Eye (tissue), 1 donor: ENCODE results near the gene POLR2H.
"Not testable (repeated sequence)": the region's sequence is repeated elsewhere in the genome, so short reads cannot be mapped to it uniquely, and the experiment has no call there.

Experiments used
- DNase-seq: peaks from one replicate; pipeline ENCODE4 v3.0.0-alpha.2; 2015

The POLR2H gene

GRCh38 chr3:184336547-184337398 lies 24.7 kb upstream of the POLR2H start:
- peak; percentile 85 for DNase-seq

- DNase-seq = peak; percentile 67
These were observed 24.2 kb upstream of the POLR2H start, which contains the start of gene FAM131A for GRCh38 chr3:184337399-184337714. FAM131A (plus strand) TSS chr3:184337600; CDS start chr3:184337631, 31 bp downstream.

DNA sequence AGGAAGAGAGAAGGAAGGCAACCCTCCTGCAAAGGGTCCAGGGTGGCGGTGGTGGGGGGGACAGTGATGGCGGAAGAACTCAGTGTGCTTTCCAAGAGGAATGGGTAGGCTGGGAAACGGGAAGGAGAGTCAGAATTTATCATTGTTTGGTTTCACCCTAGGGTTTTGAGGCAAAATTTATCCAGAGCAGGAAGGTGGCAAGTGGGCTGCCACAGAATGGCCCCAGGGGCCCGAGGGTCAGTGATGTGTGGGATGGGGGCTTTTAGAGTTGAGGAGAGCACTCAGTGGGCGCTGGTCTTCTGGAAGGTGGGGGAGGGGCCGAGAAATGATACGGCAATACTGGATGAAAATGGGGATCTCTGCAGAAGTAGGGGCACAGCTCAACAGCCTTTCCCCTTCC lies 23.5 kb upstream of the POLR2H start:
- DNase-seq = peak; percentile 22

DNA sequence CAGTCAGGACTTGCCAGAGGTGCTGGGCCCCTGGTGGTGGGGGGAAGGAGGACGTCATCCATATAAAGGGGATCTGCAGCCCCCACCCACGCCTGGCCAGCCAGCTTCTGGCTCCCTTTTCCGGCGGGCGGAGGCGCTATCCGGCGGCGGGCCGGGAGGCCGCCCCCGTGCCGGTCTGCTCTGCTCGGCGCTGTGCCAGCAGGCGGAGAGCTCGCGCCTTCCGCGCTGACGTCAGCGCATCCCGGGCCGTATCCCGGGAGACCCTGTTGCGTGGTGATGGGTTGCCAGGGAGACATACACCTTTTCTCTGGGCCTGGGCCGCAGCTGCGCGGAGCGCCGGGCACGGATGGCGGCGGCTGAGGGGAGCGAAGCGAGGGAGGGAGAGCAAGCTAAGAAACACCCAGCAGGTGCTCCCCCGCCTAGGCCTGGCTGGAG lies 23.0 kb upstream of the POLR2H start:
- DNase-seq = peak; percentile 94

DNA sequence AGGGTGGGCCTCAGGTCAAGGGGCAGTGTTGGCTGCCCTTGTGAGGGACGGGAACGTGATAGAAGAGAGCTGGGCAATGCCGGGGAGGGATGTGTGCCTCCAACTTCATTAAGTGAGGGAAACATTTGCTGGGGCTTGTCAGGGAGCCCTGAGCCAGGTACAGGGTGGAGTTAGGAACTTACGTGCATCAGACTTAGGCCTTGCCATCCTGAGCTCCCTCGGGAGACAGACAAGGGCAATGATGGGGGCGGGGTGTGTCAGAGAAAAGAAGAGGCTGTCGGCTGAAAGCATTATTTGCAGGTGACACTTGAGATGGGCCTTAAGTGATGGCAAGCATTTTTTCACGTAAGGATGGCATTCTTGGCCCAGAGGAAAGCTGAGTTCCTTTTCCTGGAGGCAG lies 22.5 kb upstream of the POLR2H start:
- no peak for DNase-seq

DNA sequence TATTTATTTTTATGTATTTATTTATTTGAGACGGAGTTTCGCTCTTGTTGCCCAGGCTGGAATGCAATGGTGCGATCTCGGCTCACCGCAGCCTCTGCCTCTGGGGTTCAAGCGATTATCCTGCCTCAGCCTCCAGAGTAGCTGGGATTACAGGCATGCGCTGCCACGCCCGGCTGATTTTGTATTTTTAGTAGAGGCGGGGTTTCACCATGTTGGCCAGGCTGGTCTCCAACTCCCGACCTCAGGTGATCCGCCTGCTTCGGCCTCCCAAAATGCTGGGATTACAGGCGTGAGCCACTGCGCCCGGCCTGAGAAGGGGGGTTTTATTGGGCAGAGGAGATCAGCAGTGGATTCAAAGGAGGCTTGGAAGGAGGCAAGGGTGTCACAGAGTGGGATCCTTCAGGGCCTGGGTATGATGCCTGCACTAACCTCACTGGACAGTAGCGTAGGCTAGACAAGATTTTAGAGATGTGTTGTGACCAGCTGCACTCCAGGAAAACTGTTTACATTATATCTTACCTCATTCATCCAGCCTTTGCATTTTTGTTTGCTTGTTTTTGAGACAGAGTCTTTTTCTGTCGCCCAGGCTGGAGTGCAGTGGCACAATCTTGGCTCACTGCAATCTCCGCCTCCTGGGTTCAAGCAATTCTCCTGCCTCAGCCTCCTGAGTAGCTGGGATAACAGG lies 21.9 kb upstream of the POLR2H start:
- not testable (repeated sequence) for DNase-seq

GRCh38 chr3:184341925-184342324 lies 19.6 kb upstream of the POLR2H start:
- DNase-seq = no peak

DNA sequence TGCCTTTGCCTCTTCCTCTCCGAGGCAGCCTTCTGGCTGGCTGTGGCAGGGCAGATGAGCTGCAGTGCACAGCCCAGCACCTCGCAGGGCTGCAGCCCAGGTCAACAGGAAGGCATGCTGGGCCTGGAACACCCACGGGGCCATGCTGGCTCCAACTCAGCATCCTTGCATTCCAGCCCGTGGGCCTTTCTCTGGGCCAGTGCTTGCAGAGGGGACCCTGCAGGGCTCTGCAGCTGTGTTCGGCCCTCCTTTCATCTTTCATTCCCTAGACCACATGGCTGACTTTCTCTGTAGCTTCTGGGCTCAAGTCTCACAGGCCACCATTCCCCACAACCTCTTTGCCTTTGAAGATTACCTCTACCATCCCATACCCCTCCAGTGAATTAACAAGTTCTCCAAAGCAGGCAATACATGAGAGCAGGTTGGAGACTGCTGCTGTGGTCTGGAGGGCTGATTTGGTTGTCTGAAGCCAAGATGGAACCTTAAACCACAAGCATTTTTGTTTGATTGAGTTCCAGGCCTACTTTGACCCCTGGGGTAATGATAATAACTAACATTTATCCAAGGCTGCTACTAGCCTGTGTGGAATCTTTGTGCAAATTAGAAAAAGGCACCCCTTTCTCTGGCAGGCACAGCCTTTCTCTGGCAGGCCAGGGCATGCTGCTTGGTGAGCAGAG lies 18.2 kb upstream of the POLR2H start:
- DNase-seq = no peak

- DNase-seq = no peak
These were observed 16.8 kb upstream of the POLR2H start for GRCh38 chr3:184344579-184345316.

- DNase-seq = peak; percentile 83
These were observed 16.0 kb upstream of the POLR2H start for GRCh38 chr3:184345317-184346144.

DNA sequence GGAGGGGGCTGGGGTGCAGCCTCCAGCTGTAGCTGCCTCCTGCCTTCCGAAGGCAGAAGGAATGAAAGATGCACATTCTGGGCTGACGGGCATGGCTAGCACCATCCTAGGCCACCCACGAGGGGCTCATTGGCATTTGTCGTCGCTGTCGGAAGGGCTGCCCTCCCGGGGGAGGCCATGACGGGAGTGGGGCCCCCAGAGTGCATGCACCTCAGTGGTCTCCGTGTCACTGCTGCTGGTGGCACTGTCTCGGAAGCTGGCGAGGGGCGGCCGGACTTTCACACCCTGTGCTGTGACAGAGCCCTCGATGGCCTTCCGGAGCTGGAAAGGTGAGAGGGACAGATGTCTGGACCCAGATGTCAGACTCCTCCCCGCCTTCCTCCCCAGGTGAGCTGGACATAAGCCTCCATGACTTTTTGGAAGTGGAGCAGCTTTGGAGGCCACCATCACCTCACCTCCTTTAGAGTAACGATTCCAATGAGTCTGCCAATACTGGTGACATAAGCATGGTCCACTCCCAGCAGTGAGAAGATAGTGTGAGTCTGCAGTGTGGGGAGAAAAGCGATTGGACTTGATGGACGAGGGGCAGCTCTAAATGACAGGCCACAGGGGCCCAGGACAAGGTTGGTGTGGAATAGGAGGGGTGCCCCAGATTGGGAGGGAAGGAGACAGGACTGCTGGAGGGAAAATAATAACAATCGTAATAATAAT lies 14.9 kb upstream of the POLR2H start:
- DNase-seq = no peak

GRCh38 chr3:184347321-184348056 lies 14.0 kb upstream of the POLR2H start:
- DNase-seq = no peak

DNA sequence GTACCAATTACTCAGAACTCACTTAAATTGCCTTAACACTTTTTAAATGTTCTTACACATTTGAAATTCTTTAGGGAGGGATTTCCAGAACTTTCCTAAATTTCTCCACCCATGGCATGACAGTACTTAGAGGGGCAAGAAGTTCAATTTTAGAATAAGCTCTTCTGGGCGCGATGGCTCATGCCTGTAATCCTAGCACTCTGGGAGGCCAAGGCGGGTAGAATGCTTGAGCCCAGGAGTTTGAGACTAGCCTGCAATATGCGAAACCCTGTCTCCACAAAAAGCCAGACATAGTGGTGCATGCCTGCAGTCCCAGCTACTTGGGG lies 13.5 kb upstream of the POLR2H start:
- DNase-seq = no peak

GRCh38 chr3:184349563-184350470 lies 11.7 kb upstream of the POLR2H start:
- no peak for DNase-seq

DNA sequence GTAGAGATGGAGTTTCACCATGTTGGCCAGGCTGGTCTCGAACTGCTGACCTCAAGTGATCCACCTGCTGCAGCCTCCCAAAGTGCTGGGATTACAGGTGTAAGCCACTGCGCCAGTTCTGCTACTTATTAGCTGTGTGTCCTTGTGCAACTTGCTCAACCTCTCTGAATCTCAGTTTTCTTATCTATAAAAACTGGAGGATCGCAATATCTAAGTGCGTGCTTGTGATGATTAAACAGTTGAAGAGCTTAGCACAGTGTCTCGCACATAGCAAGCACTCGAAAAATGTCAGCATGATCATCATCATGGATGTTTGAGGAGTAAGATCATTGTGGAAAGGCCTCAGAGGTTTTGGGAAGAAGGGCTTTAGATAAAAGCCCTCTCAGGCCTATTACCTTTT lies 10.9 kb upstream of the POLR2H start:
- DNase-seq = no peak

GRCh38 chr3:184351511-184352148 lies 9.9 kb upstream of the POLR2H start:
- peak; percentile 35 for DNase-seq

DNA sequence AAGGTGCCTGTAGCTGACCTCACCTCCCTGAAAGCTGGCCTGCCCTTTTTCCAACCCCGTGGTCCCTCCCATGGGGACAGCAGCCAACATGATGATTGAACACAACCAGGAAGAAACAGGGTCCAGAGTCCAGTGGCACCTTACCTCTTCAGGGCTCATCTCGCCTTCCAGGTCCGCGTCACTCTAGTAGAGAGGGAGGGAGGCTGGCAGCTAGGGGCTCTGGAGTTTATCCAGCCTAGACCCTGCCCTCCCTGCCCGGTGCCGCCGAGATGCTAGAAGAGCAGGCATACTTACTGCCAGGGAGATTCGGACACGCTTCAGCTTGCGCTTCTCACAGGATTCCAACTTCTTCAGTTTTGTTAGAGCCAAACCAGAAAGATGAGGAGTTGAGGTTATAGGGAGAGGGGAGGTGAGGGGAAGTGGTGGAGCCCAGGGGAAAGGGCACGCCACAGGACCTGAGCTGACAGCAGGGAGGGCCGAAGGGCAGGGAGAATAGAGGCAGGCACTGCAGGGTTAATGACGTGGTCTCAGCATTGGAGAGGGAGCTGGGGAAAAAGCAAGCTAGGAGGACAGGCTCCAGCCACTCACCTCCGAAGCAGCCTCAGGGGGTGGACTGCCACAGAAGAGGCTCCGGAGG lies 9.2 kb upstream of the POLR2H start:
- no peak for DNase-seq

- DNase-seq = no peak
These were observed 8.5 kb upstream of the POLR2H start for GRCh38 chr3:184352897-184353545.
